Measurements from ENCODE around the gene TANK.

DNA sequence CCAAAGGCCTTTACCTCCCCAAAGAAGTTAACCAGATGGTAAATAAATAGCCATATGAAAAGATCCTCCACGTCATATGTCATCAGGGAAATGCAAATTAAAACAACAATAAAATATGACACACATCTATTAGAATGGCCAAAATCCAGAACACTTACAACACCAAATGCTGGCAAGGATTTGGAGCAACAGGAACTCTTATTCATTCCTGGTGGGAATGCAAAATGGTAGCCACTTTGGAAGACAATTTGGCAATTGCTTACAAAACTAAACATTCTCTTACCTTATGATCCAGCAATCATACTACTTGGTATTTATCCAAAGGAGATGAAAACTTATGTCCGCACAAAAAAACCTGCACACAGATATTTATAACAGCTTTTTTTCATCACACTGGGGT, 1.3 kb upstream of the TANK start:
- TF ChIP-seq, protein P1, sequence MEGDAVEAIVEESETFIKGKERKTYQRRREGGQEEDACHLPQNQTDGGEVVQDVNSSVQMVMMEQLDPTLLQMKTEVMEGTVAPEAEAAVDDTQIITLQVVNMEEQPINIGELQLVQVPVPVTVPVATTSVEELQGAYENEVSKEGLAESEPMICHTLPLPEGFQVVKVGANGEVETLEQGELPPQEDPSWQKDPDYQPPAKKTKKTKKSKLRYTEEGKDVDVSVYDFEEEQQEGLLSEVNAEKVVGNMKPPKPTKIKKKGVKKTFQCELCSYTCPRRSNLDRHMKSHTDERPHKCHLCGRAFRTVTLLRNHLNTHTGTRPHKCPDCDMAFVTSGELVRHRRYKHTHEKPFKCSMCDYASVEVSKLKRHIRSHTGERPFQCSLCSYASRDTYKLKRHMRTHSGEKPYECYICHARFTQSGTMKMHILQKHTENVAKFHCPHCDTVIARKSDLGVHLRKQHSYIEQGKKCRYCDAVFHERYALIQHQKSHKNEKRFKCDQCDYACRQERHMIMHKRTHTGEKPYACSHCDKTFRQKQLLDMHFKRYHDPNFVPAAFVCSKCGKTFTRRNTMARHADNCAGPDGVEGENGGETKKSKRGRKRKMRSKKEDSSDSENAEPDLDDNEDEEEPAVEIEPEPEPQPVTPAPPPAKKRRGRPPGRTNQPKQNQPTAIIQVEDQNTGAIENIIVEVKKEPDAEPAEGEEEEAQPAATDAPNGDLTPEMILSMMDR (IDR thresholded peaks at IDR 0.05; ENCODE audit: borderline replicate concordance, extremely low read depth, low read length, poor library complexity, severe bottlenecking) = no peak
- TF ChIP-seq EZH2 (IDR thresholded peaks at IDR 0.05; ENCODE audit: borderline replicate concordance, low read depth, low read length, severe bottlenecking) = no peak
